HepG2 (cell line): ENCODE measurements around the gene PDK3.

Experiments used
- ATF7 ChIP-seq, 2 experiments: fragments of 450-650 bp in 1 of 2; sonication (generic) in 1 of 2; formaldehyde crosslinking in 1 of 2; IDR thresholded peaks; 2 replicates each; pipeline versions ENCODE4 v1.4.0 to v1.6.1; 2016 to 2020; ENCODE audit warnings: antibody characterized with exemption in 1 of 2, mild to moderate bottlenecking in 1 of 2, missing genetic modification reagents in 1 of 2
- CBFB ChIP-seq: sonication (generic); formaldehyde crosslinking; IDR thresholded peaks from 2 replicates; pipeline ENCODE4 v1.4.0; 2020; ENCODE audit warnings: missing genetic modification reagents
- CHD2 ChIP-seq: IDR thresholded peaks from 2 replicates; pipeline ENCODE4 v1.6.1; 2011; ENCODE audit warnings: low read depth, low read length, improper control_type of control experiment
- EZH2 ChIP-seq: conservative IDR thresholded peaks from 2 replicates; pipeline ENCODE4 v1.6.1; 2012; ENCODE audit warnings: mild to moderate bottlenecking, low read depth, low read length, moderate library complexity
- NCOA5 ChIP-seq: sonication (generic); formaldehyde crosslinking; IDR thresholded peaks from 2 replicates; pipeline ENCODE4 v1.4.0; 2020; ENCODE audit warnings: missing genetic modification reagents
- NFE2 ChIP-seq: sonication (generic); formaldehyde crosslinking; IDR thresholded peaks from 2 replicates; pipeline ENCODE4 v1.4.0; 2020; ENCODE audit warnings: missing genetic modification reagents
- REST ChIP-seq, 2 experiments: IDR thresholded peaks; 2 replicates each; pipeline ENCODE4 v1.6.1; 2011 to 2012; ENCODE audit warnings: low read length in 2 of 2, borderline replicate concordance in 1 of 2, low read depth in 1 of 2, mild to moderate bottlenecking in 1 of 2, moderate library complexity in 1 of 2

- TF ChIP-seq CHD2 (no peak), CBFB (CRISPR knock-in tag) (no peak), ATF7 (IDR thresholded peaks at IDR 0.05) (no peak), ATF7 (CRISPR knock-in tag; IDR thresholded peaks at IDR 0.05) (no peak), NCOA5 (CRISPR knock-in tag) (no peak), REST (IDR thresholded peaks at IDR 0.05; ENCODE audit: borderline replicate concordance in 1 of 2, low read depth in 1 of 2, low read length in 2 of 2) (no peak), NFE2 (CRISPR knock-in tag) (no peak), EZH2 (no peak)
Measured at GRCh38 chrX:24426340-24426913, 38.7 kb upstream of the PDK3 start.
